ENCODE measurements around the gene EFL1. TPM values are rescaled to one million over a fixed set of nuclear protein-coding genes. Genes with fewer than 3 reads are reported as not detected.

Gene EFL1
- total and polyA plus RNA-seq, 9 of the 15 experiments (the other 6 are each of a cell fraction or from before 2014, with no cell fraction given) = 4.8 to 32.5 (median 16.9) TPM

- Histone ChIP-seq H3K4me3 (no peak overlapping the region), H3K9ac (ENCODE audit: insufficient read depth in 1 of 2, low read depth in 2 of 2, low read length in 2 of 2) (no peak overlapping the region), H3K9me3 (replicated peaks; ENCODE audit: control insufficient read depth, insufficient read depth, low read depth, low read length) (no peaks in the 10 kb centered on the region), H4K20me1 (replicated peaks; ENCODE audit: control insufficient read depth, insufficient read depth, low read length) (no peaks in the 10 kb centered on the region), H3K9me1 (ENCODE audit: control insufficient read depth, insufficient read depth, low read length) (no peaks in the 10 kb centered on the region), H3K27ac (ENCODE audit: extremely low read depth, low read depth, low read length) (no peak overlapping the region), H3K79me2 (ENCODE audit: control insufficient read depth, insufficient read depth, low read length) (no peaks in the 10 kb centered on the region), H3K27me3 (ENCODE audit: control insufficient read depth in 2 of 2, insufficient read depth in 2 of 2, low read length in 2 of 2) (no peaks in the 10 kb centered on the region), H2AFZ (ENCODE audit: low read depth, low read length) (no peak overlapping the region), H3K4me1 (replicated peaks in 1 of 2; ENCODE audit: control insufficient read depth in 2 of 2, insufficient read depth in 2 of 2, low read length in 2 of 2) (no peaks in the 10 kb centered on the region), H3K36me3 (ENCODE audit: control insufficient read depth, insufficient read depth, low read length) (no peaks in the 10 kb centered on the region; the same call in 2 of the 3 replicates), H3K4me2 (ENCODE audit: insufficient read depth, low read length) (no peak overlapping the region)
- POLR2A ChIA-PET = no interaction called here
- FAIRE-seq (no peak), DNase-seq (ENCODE audit: extremely low read depth in 1 of 4, low spot score in 3 of 4) (no peak), ATAC-seq (no peak)
- intact Hi-C loops (cut with micrococcal nuclease) = no loop called here
- TF ChIP-seq KDM1A (IDR thresholded peaks at IDR 0.05) (peak in 1 of 2 experiments; percentile 23; a peak in 1 of 4 replicates), CGGBP1 (CRISPR knock-in tag; IDR thresholded peaks at IDR 0.05) (no peak)
- no TSS peak for BruUV-seq (replicated peaks)
- 68% methylated on average over 4 of the region's 4 CpGs for WGBS (ENCODE audit: insufficient coverage, low coverage, missing lambda C conversion rate)
- in situ Hi-C loops (cut with MboI) = loop anchor here (25.0 kb wide), 1 partner anchor 636 kb away; no protein-coding TSS in a partner anchor
- CTCF ChIA-PET (ENCODE audit: low intra/inter-chr PET ratio) = no interaction called here
These were observed 139.7 kb downstream of the EFL1 start for GRCh38 chr15:82122746-82123400.

DNA sequence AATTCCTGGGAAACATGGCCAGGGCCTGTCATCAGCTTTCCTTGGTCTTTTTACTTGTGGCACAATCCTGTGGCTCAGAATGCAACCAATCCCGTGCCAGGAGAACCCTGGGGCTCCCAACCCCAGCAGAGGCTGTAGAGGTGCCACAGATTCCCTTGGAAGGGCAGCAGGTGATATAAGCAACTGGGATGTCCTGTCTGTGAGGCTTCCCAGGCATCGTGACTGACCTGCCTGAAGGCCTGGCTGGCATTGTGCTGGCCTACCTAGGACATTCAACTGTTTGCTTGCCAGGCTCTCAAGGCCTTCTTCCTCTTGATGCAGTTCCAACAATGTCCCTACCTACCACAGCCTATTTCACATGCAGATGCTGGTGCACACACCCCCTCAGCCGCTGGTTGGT is 144.5 kb downstream of the EFL1 start:
- peaks cover 0 to 13% of the 10 kb centered on the region in 2 experiments; a peak in 2 of 5 replicates for H3K27me3 ChIP-seq (ENCODE audit: control insufficient read depth in 2 of 2, insufficient read depth in 2 of 2, low read length in 2 of 2)
- H3K9me1 ChIP-seq (ENCODE audit: control insufficient read depth, insufficient read depth, low read length) = no peaks in the 10 kb centered on the region
- in situ Hi-C loops (cut with MboI) (loop anchor here (25.0 kb wide), 1 partner anchor 631 kb away; no protein-coding TSS in a partner anchor), intact Hi-C loops (cut with micrococcal nuclease) (no loop called here)
- no peaks in the 10 kb centered on the region for H3K79me2 ChIP-seq (ENCODE audit: control insufficient read depth, insufficient read depth, low read length)
- H3K36me3 ChIP-seq (ENCODE audit: control insufficient read depth, insufficient read depth, low read length) = no peaks in the 10 kb centered on the region; the same call in 2 of the 3 replicates
- H4K20me1 ChIP-seq (replicated peaks; ENCODE audit: control insufficient read depth, insufficient read depth, low read length) = no peaks in the 10 kb centered on the region; the same call in 1 of the 2 replicates
- POLR2A ChIA-PET = no interaction called here
- H3K27ac ChIP-seq (ENCODE audit: extremely low read depth, low read depth, low read length) = no peak overlapping the region
- no peaks in the 10 kb centered on the region for H3K9me3 ChIP-seq (replicated peaks; ENCODE audit: control insufficient read depth, insufficient read depth, low read depth, low read length)
- no peak overlapping the region for H3K9ac ChIP-seq (ENCODE audit: insufficient read depth in 1 of 2, low read depth in 2 of 2, low read length in 2 of 2)
- CTCF ChIA-PET (ENCODE audit: low intra/inter-chr PET ratio) = no interaction called here
- 43% methylated on average over 3 of the region's 3 CpGs for WGBS (ENCODE audit: insufficient coverage, low coverage, missing lambda C conversion rate)
- no peak overlapping the region for H3K4me2 ChIP-seq (ENCODE audit: insufficient read depth, low read length)
- no peaks in the 10 kb centered on the region for H3K4me1 ChIP-seq (replicated peaks in 1 of 2; ENCODE audit: control insufficient read depth in 2 of 2, insufficient read depth in 2 of 2, low read length in 2 of 2)
- ATAC-seq (no peak), FAIRE-seq (no peak), DNase-seq (ENCODE audit: extremely low read depth in 1 of 4, low spot score in 3 of 4) (no peak)
- H2AFZ ChIP-seq (ENCODE audit: low read depth, low read length) = no peak overlapping the region
- no peak overlapping the region for H3K4me3 ChIP-seq
- BruUV-seq (replicated peaks) = no TSS peak
- no peak for TF ChIP-seq HNRNPLL (IDR thresholded peaks at IDR 0.05; ENCODE audit: low read depth, low read length, poor library complexity, severe bottlenecking)
- TF ChIP-seq SAFB (IDR thresholded peaks at IDR 0.05; ENCODE audit: borderline replicate concordance, low read depth, low read length) = no peak
- TF ChIP-seq, protein P1, sequence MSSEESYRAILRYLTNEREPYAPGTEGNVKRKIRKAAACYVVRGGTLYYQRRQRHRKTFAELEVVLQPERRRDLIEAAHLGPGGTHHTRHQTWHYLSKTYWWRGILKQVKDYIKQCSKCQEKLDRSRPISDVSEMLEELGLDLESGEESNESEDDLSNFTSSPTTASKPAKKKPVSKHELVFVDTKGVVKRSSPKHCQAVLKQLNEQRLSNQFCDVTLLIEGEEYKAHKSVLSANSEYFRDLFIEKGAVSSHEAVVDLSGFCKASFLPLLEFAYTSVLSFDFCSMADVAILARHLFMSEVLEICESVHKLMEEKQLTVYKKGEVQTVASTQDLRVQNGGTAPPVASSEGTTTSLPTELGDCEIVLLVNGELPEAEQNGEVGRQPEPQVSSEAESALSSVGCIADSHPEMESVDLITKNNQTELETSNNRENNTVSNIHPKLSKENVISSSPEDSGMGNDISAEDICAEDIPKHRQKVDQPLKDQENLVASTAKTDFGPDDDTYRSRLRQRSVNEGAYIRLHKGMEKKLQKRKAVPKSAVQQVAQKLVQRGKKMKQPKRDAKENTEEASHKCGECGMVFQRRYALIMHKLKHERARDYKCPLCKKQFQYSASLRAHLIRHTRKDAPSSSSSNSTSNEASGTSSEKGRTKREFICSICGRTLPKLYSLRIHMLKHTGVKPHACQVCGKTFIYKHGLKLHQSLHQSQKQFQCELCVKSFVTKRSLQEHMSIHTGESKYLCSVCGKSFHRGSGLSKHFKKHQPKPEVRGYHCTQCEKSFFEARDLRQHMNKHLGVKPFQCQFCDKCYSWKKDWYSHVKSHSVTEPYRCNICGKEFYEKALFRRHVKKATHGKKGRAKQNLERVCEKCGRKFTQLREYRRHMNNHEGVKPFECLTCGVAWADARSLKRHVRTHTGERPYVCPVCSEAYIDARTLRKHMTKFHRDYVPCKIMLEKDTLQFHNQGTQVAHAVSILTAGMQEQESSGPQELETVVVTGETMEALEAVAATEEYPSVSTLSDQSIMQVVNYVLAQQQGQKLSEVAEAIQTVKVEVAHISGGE (CRISPR knock-in tag; IDR thresholded peaks at IDR 0.05) = no peak
- no peak for TF ChIP-seq ZNF780A (CRISPR knock-in tag; IDR thresholded peaks at IDR 0.05)
- no peak for TF ChIP-seq MAZ (CRISPR knock-in tag; conservative IDR thresholded peaks at IDR 0.05 in 1 of 2, IDR thresholded peaks at IDR 0.05 in 1 of 2)
- no peak for TF ChIP-seq ID3 (CRISPR knock-in tag; IDR thresholded peaks at IDR 0.05)
- no peak for TF ChIP-seq ID3 (tag; IDR thresholded peaks at IDR 0.05)

All from K562 (cell line).